Uterus (tissue), 2 donors: ENCODE data around the gene UBL7.

Experiments
- CTCF ChIP-seq, 4 experiments: fragments of 200-600 bp in 2 of 4; fragments of 450-650 bp in 2 of 4; sonication (generic) in 2 of 4; IDR thresholded peaks; one replicate each; pipeline ENCODE4 v1.5.1; 2016 to 2019; ENCODE audit warnings: antibody characterized with exemption in 4 of 4, mild to moderate bottlenecking in 2 of 4, moderate library complexity in 1 of 4
- POLR2A ChIP-seq, 2 donors: fragments of 450-650 bp; IDR thresholded peaks; one replicate each; pipeline ENCODE4 v1.6.1; 2016; ENCODE audit warnings: antibody characterized with exemption in 2 of 2, mild to moderate bottlenecking in 1 of 2, moderate library complexity in 1 of 2

- no peak for TF ChIP-seq CTCF (IDR thresholded peaks at IDR 0.05)
- TF ChIP-seq POLR2A (IDR thresholded peaks at IDR 0.05), result no peak
These were observed 57.4 kb downstream of the UBL7 start for GRCh38 chr15:74403588-74403919.
